BJ (cell line): Measurements from ENCODE around the gene ATXN3L. TPM values are rescaled to one million over a fixed set of nuclear protein-coding genes. Genes with fewer than 3 reads are reported as not detected.
A peak's percentile ranks its signal among the peaks of the same experiment; 100 is the strongest.

ENCODE experiments used
- CTCF ChIA-PET: fragments of 350-600 bp; formaldehyde crosslinking; extraction: SDS; loops from one replicate; lab custom pipeline; 2021; ENCODE audit warnings: antibody characterized with exemption, inconsistent platforms; lab: Yijun Ruan, JAX
- POLR2A ChIA-PET: fragments of 300-600 bp; sonication (Branson Sonifier 250); formaldehyde crosslinking; extraction: SDS; loops from one replicate; lab custom pipeline; 2021; ENCODE audit warnings: antibody characterized with exemption; lab: Charles Lee
- DNase-seq: peaks from one replicate; pipeline ENCODE4 v3.0.0-alpha.2; 2011; ENCODE audit warnings: low read depth
- H3K27me3 ChIP-seq: 2 replicates; pipeline ENCODE4 v1.6.0; 2011; ENCODE audit warnings: low read length; ENCODE audit not compliant: control insufficient read depth, insufficient read depth
- H3K36me3 ChIP-seq: 2 replicates; pipeline ENCODE4 v1.5.1; 2011; ENCODE audit warnings: low read length; ENCODE audit not compliant: control insufficient read depth, insufficient read depth
- H3K4me3 ChIP-seq: 2 replicates; pipeline ENCODE4 v1.5.1; 2011; ENCODE audit warnings: low read depth, mild to moderate bottlenecking, control low read depth, low read length
- CTCF ChIP-seq: IDR thresholded peaks from 2 replicates; pipeline ENCODE4 v1.5.1; 2011; ENCODE audit warnings: low read depth, mild to moderate bottlenecking, control low read depth, inconsistent platforms, low read length, moderate library complexity; ENCODE audit not compliant: insufficient read depth
- polyA plus RNA-seq: library from polyadenylated mRNA; depleted of rRNA; stranded (reverse); fragments of >200 nt; gene quantifications from 2 replicates; pipeline ENCODE4 v1.2.3, GENCODE V29; 2011

Gene ATXN3L
- polyA plus RNA-seq, 1 experiment: not detected

- DNase-seq: no peak
- CTCF ChIA-PET: no interaction called here
- POLR2A ChIA-PET: no interaction called here
- no peaks in the 10 kb centered on the region for H3K36me3 ChIP-seq
- no peak for TF ChIP-seq CTCF
- H3K4me3 ChIP-seq: no peak overlapping the region
- no peaks in the 10 kb centered on the region for H3K27me3 ChIP-seq
These were observed 25.2 kb upstream of the ATXN3L start for GRCh38 chrX:13345037-13345436.

- TF ChIP-seq CTCF: no peak
- ChIA-PET CTCF (no interaction called here), POLR2A (no interaction called here)
- no peaks in the 10 kb centered on the region for H3K27me3 ChIP-seq
- H3K4me3 ChIP-seq: no peak overlapping the region
- H3K36me3 ChIP-seq: no peaks in the 10 kb centered on the region
- DNase-seq: no peak
These were observed 21.7 kb upstream of the ATXN3L start for GRCh38 chrX:13341491-13342101.

- peak; percentile 4 for DNase-seq
- no peaks in the 10 kb centered on the region for H3K36me3 ChIP-seq
- TF ChIP-seq CTCF: no peak
- H3K27me3 ChIP-seq: no peaks in the 10 kb centered on the region
- CTCF ChIA-PET: interaction anchor here (0.9 kb wide), 1 partner anchor 369 kb away, joined by 3 read pairs; no protein-coding TSS in a partner anchor
- H3K4me3 ChIP-seq: no peak overlapping the region
- POLR2A ChIA-PET: no interaction called here
These were observed 20.4 kb upstream of the ATXN3L start for GRCh38 chrX:13340182-13340791.

- no peak overlapping the region for H3K4me3 ChIP-seq
- POLR2A ChIA-PET: no interaction called here
- no peak for TF ChIP-seq CTCF
- CTCF ChIA-PET: interaction anchor here (0.9 kb wide), 1 partner anchor 368 kb away, joined by 3 read pairs; no protein-coding TSS in a partner anchor
- DNase-seq: no peak
- H3K36me3 ChIP-seq: no peaks in the 10 kb centered on the region
- H3K27me3 ChIP-seq: no peaks in the 10 kb centered on the region
These were observed 19.8 kb upstream of the ATXN3L start for GRCh38 chrX:13339607-13340006.

GRCh38 chrX:13338996-13339515 lies 19.2 kb upstream of the ATXN3L start:
- CTCF ChIA-PET: no interaction called here
- POLR2A ChIA-PET: interaction anchor here (0.5 kb wide), 1 partner anchor 183 kb away, joined by 5 read pairs; no protein-coding TSS in a partner anchor
- DNase-seq: no peak
- TF ChIP-seq CTCF: no peak
- Histone ChIP-seq H3K27me3 (no peaks in the 10 kb centered on the region), H3K4me3 (no peak overlapping the region), H3K36me3 (no peaks in the 10 kb centered on the region)
